Pancreas (tissue), 10 donors: ENCODE data around the gene TRRAP. TPM values are rescaled to one million over a fixed set of nuclear protein-coding genes. Genes with fewer than 3 reads are reported as not detected.

ENCODE experiments used
- ATAC-seq, 4 donors: fragments of 200-7000 bp; cut with Tn5 transposase; one replicate each; pipeline versions ENCODE4 v1.8.0 to v1.9.1; 2020; ENCODE audit warnings: mild to moderate bottlenecking in 4 of 4, moderate library complexity in 4 of 4
- DNase-seq, 6 donors: peaks; one replicate each; pipeline ENCODE4 v3.0.0-alpha.2; 2020
- FAIRE-seq: peaks from 2 replicates; lab custom pipeline; 2012; peaks lifted over from hg19 to GRCh38; lab: Jason Lieb, UNC
- H3K27ac ChIP-seq, 4 donors: fragments of 200-600 bp; sonication (generic); 1 replicate in 3 of 4; 2 replicates in 1 of 4; pipeline versions ENCODE4 v1.5.0 to v1.8.0; 2020
- H3K27me3 ChIP-seq, 4 donors: fragments of 200-600 bp; one replicate each; pipeline ENCODE4 v1.8.0; 2021
- H3K36me3 ChIP-seq, 3 donors: fragments of 200-600 bp; sonication (generic) in 1 of 3; one replicate each; pipeline versions ENCODE4 v1.5.0 to v1.8.0; 2020 to 2021
- H3K4me1 ChIP-seq, 3 donors: fragments of 200-600 bp; one replicate each; pipeline ENCODE4 v1.8.0; 2021
- H3K4me3 ChIP-seq, 4 donors: fragments of 200-600 bp; sonication (generic) in 2 of 4; one replicate each; pipeline versions ENCODE4 v1.5.0 to v1.8.0; 2020 to 2021
- H3K9me3 ChIP-seq, 4 donors: fragments of 200-600 bp; one replicate each; pipeline ENCODE4 v1.8.0; 2021
- WGBS, 2 donors: extraction: QIAGEN DNeasy Blood & Tissue Kit; methylation state at CpG; one replicate each; pipeline ENCODE4 v1.1.7; 2013; 5-methylcytosine and 5-hydroxymethylcytosine counted together
- intact Hi-C, 3 donors: fragments of 100-400 bp; cut with DNase I; formaldehyde crosslinking; loops; one replicate each; pipeline versions ENCODE4 v1.11.1 to v1.14.2; 2022
- polyA plus RNA-seq, 2 donors: library from polyadenylated mRNA; stranded (reverse); fragments of 200-250 nt; gene quantifications; one replicate each; pipeline ENCODE4 v1.2.3, GENCODE V29; 2013
- total RNA-seq, 6 donors: library from RNA; stranded (reverse); fragmentation: NEBNext Ultra II Directional in 4 of 6; extraction: Animal tissue kit (Norgen Biotek cat#: 25700) in 4 of 6; gene quantifications; one replicate each; pipeline versions ENCODE4 v1.2.1 to v1.2.4, GENCODE V29; 2021 to 2023
- TF ChIP-seq, protein P1 (sequence below), 4 donors: fragments of 200-600 bp; sonication (generic) in 3 of 4; IDR thresholded peaks; one replicate each; pipeline versions ENCODE4 v1.5.0 to v1.8.0; 2021; ENCODE audit warnings: antibody characterized with exemption in 4 of 4
- donor health status: healthy with polysubstance abuse.
- donor health status: DM: no; HTN: no; CAD: no; lungs with moderate emphysema.
- donor health status: DM: no; HTN: no; CAD: no.
- donor health status: control.
- donor health status: control.
- donor health status: Bipolar disorder and iron deficiency.
- donor health status: DM: yes; HTN: yes; CAD: no.
- donor health status: DM: no; HTN: no; CAD: no.
- donor health status: DM: no; HTN: no; CAD: no.
- donor health status: DM: yes; HTN: yes; CAD: no.

TRRAP gene
- total and polyA plus RNA-seq, 8 donors: 10.2 to 25.1 (median 15.6) TPM

DNA sequence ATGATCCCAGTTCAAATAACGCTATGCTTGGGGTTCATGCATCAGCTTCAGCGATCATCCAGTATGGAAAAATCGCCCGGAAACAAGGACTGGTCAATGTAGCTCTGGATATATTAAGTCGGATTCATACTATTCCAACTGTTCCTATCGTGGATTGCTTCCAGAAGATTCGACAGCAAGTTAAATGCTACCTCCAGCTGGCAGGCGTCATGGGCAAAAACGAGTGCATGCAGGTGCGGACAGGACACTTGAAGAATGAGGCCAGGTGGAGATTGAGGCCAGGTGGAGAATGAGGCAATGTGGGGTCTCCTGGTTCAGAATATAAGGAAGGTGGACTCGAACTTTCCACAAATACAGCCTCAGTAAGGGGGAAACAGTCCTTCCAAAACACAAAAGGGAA, 105.8 kb downstream of the TRRAP start:
- Histone ChIP-seq H3K9me3 (no peaks in the 10 kb centered on the region), H3K36me3 (peaks cover 5 to 59% (median 19%) of the 10 kb centered on the region in 3 donors), H3K4me3 (no peak overlapping the region), H3K27me3 (no peaks in the 10 kb centered on the region), H3K4me1 (no peaks in the 10 kb centered on the region), H3K27ac (no peak overlapping the region)
- DNase-seq (peak in 1 of 6 donors; percentile 13), FAIRE-seq (no peak), ATAC-seq (no peak)
- WGBS, 2 donors: 87 to 91% methylated on average over 11 of the region's 11 CpGs
- intact Hi-C loops: no loop called here
- TF ChIP-seq, protein P1, sequence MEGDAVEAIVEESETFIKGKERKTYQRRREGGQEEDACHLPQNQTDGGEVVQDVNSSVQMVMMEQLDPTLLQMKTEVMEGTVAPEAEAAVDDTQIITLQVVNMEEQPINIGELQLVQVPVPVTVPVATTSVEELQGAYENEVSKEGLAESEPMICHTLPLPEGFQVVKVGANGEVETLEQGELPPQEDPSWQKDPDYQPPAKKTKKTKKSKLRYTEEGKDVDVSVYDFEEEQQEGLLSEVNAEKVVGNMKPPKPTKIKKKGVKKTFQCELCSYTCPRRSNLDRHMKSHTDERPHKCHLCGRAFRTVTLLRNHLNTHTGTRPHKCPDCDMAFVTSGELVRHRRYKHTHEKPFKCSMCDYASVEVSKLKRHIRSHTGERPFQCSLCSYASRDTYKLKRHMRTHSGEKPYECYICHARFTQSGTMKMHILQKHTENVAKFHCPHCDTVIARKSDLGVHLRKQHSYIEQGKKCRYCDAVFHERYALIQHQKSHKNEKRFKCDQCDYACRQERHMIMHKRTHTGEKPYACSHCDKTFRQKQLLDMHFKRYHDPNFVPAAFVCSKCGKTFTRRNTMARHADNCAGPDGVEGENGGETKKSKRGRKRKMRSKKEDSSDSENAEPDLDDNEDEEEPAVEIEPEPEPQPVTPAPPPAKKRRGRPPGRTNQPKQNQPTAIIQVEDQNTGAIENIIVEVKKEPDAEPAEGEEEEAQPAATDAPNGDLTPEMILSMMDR (IDR thresholded peaks at IDR 0.05): no peak

DNA sequence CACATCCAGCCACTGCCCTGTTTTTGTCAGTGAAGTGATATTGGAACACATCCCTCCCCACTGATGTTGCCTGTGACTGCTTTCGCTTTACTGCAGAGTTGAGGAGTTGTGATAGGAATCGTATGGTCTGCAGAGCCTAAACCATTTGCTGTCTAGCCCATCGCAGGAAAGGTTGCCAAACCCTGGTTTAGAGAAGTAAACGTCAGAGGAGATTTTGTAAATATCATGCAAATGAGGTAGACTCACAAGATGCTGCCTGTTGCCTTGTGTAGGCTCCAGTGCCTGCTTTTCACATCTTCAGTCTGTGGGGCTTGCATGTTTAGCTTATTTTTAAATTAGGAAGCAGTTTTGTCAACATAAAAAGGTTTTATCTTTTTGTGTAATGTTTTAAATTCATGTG, 107.1 kb downstream of the TRRAP start:
- H3K36me3 ChIP-seq: peaks cover 5 to 61% (median 19%) of the 10 kb centered on the region in 3 donors
- H3K27me3 ChIP-seq: no peaks in the 10 kb centered on the region
- TF ChIP-seq, protein P1 (IDR thresholded peaks at IDR 0.05): no peak
- no peak overlapping the region for H3K4me3 ChIP-seq
- no peak overlapping the region for H3K27ac ChIP-seq
- H3K9me3 ChIP-seq: no peaks in the 10 kb centered on the region
- FAIRE-seq: no peak
- no peak for DNase-seq
- no peak for ATAC-seq
- 73 to 75% methylated on average over 4 of the region's 4 CpGs for WGBS, 2 donors
- intact Hi-C loops: no loop called here
- no peaks in the 10 kb centered on the region for H3K4me1 ChIP-seq

DNA sequence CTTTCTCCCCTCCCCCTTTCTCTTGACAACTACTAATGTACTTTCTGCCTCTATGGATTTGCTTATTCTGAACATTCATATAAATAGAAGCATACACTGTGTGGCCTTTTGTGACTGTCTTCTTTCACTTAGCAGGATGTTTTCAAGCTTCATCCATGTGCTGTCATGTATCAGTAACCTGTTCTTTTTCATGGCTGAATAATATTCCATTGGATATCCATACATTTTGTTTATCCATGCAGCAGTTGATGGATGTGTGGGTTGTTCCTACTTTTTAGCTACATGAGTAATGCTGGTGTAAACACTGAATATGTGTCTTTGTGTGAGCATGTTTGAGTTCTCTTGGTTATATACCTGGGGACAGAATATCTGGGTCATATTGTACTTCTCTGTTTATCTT, 107.6 kb downstream of the TRRAP start:
- H3K36me3 ChIP-seq: peaks cover 5 to 61% (median 22%) of the 10 kb centered on the region in 3 donors
- no peaks in the 10 kb centered on the region for H3K27me3 ChIP-seq
- ATAC-seq: no peak
- FAIRE-seq: no peak
- H3K4me1 ChIP-seq: no peaks in the 10 kb centered on the region
- H3K9me3 ChIP-seq: no peaks in the 10 kb centered on the region
- intact Hi-C loops: no loop called here
- H3K4me3 ChIP-seq: no peak overlapping the region
- no peak overlapping the region for H3K27ac ChIP-seq
- TF ChIP-seq, protein P1 (IDR thresholded peaks at IDR 0.05): no peak
- no peak for DNase-seq

DNA sequence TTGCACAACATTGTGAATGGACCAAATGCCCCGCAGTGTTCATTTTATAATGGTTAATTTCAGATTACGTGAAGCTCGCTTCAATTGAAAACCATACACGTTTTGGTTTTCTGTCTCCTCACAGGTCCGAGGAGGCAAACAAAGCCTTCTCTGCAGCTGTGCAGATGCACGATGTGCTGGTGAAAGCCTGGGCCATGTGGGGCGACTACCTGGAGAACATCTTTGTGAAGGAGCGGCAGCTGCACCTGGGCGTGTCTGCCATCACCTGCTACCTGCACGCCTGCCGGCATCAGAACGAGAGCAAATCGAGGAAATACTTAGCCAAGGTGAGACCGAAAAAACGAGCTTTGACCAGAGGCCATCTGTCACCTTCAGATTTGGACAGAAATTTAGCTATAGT, 110.3 kb downstream of the TRRAP start:
- 91 to 94% methylated on average over 15 of the region's 15 CpGs for WGBS, 2 donors
- Histone ChIP-seq H3K36me3 (peaks cover 0 to 74% (median 26%) of the 10 kb centered on the region in 3 donors), H3K27ac (no peak overlapping the region), H3K4me3 (no peak overlapping the region), H3K4me1 (no peaks in the 10 kb centered on the region), H3K9me3 (no peaks in the 10 kb centered on the region), H3K27me3 (no peaks in the 10 kb centered on the region)
- ATAC-seq (no peak), FAIRE-seq (no peak), DNase-seq (peak in 1 of 6 donors; percentile 31)
- TF ChIP-seq, protein P1 (IDR thresholded peaks at IDR 0.05): no peak
- intact Hi-C loops: no loop called here

DNA sequence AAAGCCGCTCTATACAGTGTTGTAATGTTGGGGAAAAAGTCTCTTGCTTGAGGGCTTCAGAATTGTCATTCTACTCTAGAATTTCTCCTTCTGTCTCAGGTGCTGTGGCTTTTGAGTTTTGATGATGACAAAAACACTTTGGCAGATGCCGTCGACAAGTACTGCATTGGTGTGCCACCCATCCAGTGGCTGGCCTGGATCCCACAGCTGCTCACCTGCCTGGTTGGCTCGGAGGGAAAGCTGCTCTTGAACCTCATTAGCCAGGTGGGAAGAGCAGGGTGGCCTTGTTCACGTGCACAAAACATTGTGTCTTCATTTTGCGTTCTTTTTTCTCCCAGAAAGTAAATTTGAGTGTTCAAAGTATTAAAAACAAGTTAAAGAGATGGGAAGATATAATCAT, 112.0 kb downstream of the TRRAP start:
- H3K27me3 ChIP-seq: no peaks in the 10 kb centered on the region
- H3K9me3 ChIP-seq: no peaks in the 10 kb centered on the region
- peak in 1 of 6 donors; percentile 33 for DNase-seq
- H3K36me3 ChIP-seq: peaks cover 3 to 76% (median 26%) of the 10 kb centered on the region in 3 donors
- FAIRE-seq: no peak
- WGBS, 2 donors: 92 to 93% methylated on average over 6 of the region's 6 CpGs
- no peak overlapping the region for H3K4me3 ChIP-seq
- H3K27ac ChIP-seq: no peak overlapping the region
- no peak for ATAC-seq
- TF ChIP-seq, protein P1 (IDR thresholded peaks at IDR 0.05): no peak
- H3K4me1 ChIP-seq: no peaks in the 10 kb centered on the region
- intact Hi-C loops: no loop called here
